NK-92 treated with Interleukin-12 subunit alpha and Interleukin-12 subunit beta, amount 100 ng/mL, for 24 hours (cell line): ENCODE measurements around the gene FAM151B.
"Not testable (repeated sequence)": the region's sequence is repeated elsewhere in the genome, so short reads cannot be mapped to it uniquely, and the experiment has no call there.

Source experiments
- DNase-seq: peaks from one replicate; lab custom pipeline; 2025; lab: John Stamatoyannopoulos, UW

FAM151B gene

GRCh38 chr5:80487829-80488721 lies at the start of gene FAM151B:
Gene FAM151B, plus strand, starts transcription at chr5:80488100. Its CDS starts 24 bp downstream, at chr5:80488124.
- DNase-seq, result no peak

- no peak for DNase-seq
Observed at GRCh38 chr5:80438739-80439138, 49.2 kb upstream of the FAM151B start.

GRCh38 chr5:80439213-80439612 lies 48.7 kb upstream of the FAM151B start:
- DNase-seq, result no peak

GRCh38 chr5:80442742-80443141 lies 45.2 kb upstream of the FAM151B start:
- DNase-seq, result no peak

- DNase-seq, result no peak
Observed at GRCh38 chr5:80453366-80453765, 34.5 kb upstream of the FAM151B start.

GRCh38 chr5:80463269-80463668 lies 24.6 kb upstream of the FAM151B start:
- DNase-seq, result no peak

- DNase-seq, result no peak
Observed at GRCh38 chr5:80466669-80467485, 21.0 kb upstream of the FAM151B start.

- no peak for DNase-seq
Observed at GRCh38 chr5:80468131-80468530, 19.8 kb upstream of the FAM151B start.

GRCh38 chr5:80470631-80471030 lies 17.3 kb upstream of the FAM151B start:
- not testable (repeated sequence) for DNase-seq

- DNase-seq, result no peak
Observed at GRCh38 chr5:80474929-80475328, 13.0 kb upstream of the FAM151B start.

- DNase-seq, result no peak
Observed at GRCh38 chr5:80479713-80480112, 8.2 kb upstream of the FAM151B start.

- DNase-seq, result no peak
Observed at GRCh38 chr5:80480354-80480753, 7.5 kb upstream of the FAM151B start.

- DNase-seq, result peak; percentile 17
Observed at GRCh38 chr5:80481019-80481893, 6.6 kb upstream of the FAM151B start.

- DNase-seq, result no peak
Observed at GRCh38 chr5:80482578-80482977, 5.3 kb upstream of the FAM151B start.

- no peak for DNase-seq
Observed at GRCh38 chr5:80483636-80484232, 4.2 kb upstream of the FAM151B start.

- no peak for DNase-seq
Observed at GRCh38 chr5:80487444-80487828, 464 bp upstream of the FAM151B start.

- no peak for DNase-seq
Observed at GRCh38 chr5:80491296-80491695, 3.4 kb downstream of the FAM151B start.

- DNase-seq, result no peak
Observed at GRCh38 chr5:80492741-80493140, 4.8 kb downstream of the FAM151B start.

GRCh38 chr5:80493443-80493842 lies 5.5 kb downstream of the FAM151B start:
- DNase-seq, result not testable (repeated sequence)

GRCh38 chr5:80495891-80496290 lies 8.0 kb downstream of the FAM151B start:
- no peak for DNase-seq

GRCh38 chr5:80502800-80503199 lies 14.9 kb downstream of the FAM151B start:
- no peak for DNase-seq

GRCh38 chr5:80503641-80504040 lies 15.7 kb downstream of the FAM151B start:
- DNase-seq, result no peak
